NCI-H2171 (cell line): ENCODE results near the gene DMTF1.
"Not testable (repeated sequence)": the region's sequence is repeated elsewhere in the genome, so short reads cannot be mapped to it uniquely, and the experiment has no call there.

Experiments used
- DNase-seq: peaks from one replicate; lab custom pipeline; 2025; lab: John Stamatoyannopoulos, UW

The DMTF1 gene

DNA sequence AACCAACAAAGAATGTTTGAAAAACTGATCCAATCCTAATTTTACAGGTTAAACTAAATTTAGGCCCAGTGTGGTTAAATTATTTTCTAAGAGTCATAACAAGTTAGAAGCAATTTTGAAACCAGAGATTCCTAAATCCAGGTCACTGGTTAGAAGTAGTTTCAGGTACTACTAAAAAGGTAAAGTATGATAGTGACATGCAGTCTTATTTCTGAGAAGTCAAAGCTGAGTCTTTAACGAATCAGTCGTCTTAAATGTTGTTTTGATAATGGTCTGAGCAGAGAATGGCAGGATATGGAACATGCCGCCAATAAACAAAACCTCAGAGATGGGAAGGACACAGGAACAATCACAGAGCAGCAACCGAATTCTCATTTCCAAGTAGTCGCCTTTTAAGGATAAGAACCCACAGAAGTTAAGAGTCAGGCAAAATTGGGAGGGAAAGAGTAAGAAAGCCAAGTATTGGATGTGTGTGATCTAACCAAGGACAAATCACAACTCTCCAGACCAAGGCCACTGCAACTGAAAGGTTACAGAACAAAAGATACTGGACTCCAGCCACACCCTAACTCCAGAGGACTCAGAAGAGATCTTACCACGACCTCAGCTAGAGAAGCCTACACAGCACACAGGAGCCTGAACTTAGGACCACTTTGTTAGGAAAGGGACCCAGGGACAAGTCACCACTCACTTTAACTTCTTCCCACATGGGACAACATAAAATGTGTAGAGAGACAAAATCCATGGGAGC lies 47.6 kb downstream of the DMTF1 start:
- no peak for DNase-seq

DNA sequence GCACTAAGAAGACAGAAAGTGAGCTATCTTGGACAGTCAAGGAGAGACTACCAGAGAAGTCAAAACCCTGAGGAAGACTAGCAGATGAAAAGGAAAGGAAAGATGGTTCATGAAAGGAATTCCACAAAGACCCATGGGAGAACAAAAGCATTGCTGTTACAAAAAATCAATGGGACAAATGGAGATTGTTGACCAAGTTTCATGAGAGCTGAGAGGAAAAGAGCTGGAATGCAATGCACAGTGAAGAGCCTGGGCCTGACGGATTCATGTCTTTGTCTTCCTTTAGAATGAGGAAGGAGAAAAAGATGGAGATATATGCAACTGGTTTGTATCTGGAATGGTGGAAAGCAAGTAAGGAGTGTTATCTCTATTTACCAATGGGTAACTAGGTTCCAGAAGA lies 50.0 kb downstream of the DMTF1 start:
- DNase-seq, result no peak

GRCh38 chr7:87202705-87203104 lies 50.5 kb downstream of the DMTF1 start:
- DNase-seq, result no peak

- not testable (repeated sequence) for DNase-seq
These were observed 51.7 kb downstream of the DMTF1 start for GRCh38 chr7:87203929-87204328.

DNA sequence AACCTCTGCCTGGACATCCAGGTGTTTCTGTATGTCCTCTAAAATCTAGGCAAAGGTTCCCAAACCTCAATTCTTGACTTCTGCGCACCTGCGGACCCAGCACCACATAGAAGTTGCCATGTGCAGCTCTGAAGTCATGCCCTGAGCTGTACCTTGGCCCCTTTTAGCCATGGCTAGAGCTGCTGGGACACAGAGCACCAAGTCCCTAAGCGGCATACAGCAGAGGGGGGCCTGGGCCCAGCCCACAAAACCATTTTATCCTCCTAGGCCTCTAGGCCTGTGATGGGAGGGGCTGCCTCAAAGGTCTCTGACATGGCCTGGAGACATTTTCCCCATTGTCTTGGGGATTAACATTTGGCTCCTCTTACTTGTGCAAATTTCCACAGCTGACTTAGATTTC lies 52.7 kb downstream of the DMTF1 start:
- no peak for DNase-seq

DNA sequence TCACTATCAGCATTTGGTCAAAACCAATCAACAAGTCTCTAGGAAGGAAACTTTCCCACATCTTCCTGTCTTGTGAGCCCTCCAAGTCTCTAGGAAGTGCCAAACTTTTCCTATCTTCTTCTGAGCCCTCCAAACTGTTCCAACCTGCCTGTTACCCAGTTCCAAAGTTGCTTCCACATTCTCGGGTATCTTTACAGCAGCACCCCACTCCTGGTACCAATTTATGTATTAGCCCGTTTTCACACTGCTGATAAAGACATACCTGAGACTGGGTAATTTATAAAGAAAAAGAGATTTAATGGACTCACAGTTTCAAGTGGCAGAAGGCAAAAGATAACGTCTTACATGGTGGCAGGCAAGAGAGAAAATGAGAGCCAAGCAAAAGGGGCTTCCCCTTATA lies 53.4 kb downstream of the DMTF1 start:
- not testable (repeated sequence) for DNase-seq

DNA sequence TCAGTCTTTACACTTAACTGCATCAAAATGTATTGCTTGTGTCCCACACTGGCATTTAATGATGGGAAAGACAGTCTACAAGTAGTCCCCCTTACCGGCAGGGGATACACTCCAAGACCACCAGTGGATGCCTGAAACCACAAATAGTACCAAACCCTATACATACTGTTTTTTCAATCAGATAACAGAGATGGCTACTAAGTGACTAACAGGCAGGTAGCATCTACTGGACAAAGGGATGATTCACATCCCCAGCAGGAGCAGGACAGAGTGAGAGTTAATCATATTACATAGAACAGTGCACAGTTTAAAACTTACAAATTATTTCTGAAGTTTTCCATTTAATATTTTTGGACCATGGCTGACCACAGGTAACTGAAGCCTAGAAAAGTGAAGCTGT lies 54.1 kb downstream of the DMTF1 start:
- no peak for DNase-seq

DNA sequence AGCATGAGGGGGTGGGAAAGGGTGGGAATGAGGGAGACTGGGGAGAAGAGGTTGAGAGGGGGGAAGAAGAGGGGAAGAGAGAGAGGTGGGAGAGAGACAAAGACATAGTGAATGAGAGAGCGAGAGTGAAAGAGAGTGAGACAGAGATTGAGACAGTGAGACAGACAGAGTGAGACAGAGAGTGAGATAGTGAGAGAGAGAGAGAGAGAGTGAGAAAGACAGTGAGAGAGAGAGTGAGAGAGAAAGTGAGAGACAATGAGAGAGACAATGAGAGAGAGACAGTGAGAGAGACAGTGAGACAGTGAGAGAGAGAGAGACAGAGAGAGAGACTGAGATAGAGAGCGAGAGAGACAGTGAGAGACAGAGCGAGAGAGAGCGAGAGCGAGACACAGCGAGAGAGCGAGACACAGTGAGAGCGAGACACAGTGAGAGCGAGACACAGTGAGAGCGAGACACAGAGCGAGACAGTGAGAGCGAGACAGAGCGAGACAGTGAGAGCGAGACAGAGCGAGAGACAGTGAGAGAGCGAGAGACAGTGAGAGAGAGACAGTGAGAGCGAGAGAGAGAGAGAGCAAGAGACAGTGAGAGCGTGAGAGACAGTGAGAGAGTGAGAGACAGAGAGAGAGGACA lies 57.2 kb downstream of the DMTF1 start:
- no peak for DNase-seq

DNA sequence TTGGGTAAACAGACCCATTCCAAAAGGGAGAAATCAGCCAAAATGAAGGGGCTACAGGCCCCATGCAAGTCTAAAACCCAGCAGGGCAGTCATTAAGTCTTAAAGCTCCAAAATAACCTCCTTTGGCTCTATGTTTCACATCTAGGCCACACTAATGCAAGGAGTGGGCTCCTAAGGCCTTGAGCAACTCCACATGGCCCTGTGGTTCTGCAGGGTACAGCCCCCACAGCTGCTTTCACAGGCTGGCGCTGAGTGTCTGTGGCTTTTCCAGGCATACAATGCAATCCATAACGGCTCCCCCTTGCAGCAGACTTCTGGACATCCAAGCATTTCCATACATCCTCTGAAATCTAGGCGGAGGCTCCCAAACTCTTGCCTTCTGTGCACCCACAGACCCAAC lies 58.3 kb downstream of the DMTF1 start:
- DNase-seq, result no peak

DNA sequence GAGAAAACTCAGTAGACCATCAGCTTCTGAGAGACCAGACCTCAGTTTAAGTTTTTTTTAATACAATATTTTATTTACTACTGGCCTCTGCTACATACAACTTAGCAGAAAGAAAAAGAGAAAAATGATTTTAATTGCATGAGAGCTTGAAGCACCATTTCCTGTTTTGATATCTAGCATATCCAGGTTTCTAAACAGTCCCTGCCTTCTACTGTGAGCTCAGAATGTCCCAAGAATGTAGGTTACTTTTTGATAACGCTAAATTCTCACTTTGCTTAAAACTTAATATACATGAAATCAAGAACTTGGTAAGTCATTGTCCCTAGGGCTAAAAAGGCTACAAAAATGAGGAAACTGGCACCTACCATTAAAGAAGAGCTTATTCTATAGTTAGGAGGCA lies 60.2 kb downstream of the DMTF1 start:
- DNase-seq, result no peak

DNA sequence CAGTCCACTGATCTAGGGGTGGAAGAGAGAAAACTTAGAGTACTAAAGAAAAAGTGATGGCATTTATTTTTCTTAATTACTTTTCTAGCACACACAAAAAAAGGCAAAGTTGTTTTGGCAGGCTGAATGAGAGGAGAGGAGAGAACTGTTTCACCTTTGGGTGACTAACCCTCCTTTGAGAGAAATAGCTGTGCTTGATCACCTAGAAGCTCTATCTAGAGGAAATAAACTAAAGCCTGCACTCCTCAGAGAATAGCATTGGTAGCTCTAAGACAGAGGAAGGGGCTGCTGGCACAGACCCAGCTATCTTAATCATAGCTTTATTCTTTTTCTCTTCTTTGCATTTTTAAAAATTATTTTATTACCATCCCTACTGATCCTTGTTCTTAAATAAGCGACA lies 61.0 kb downstream of the DMTF1 start:
- DNase-seq, result no peak

DNA sequence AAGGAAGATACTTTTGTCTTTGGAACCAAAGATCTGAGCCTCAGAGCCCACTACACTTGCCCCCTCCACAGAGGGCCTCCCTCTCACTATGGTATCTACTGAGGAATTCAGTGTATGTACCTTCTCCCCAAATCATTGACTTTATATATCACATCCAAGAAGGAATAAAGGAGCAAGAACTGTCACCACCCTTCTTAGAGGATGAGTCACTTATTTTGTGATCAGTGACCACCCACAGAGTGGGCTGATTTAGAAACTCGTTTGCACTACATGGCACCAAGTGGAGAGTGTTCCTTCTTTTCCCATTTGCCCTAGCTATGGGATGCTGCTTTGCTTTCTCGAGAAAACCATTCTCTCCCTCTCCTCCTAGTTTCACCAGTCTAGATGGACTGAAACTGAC lies 61.6 kb downstream of the DMTF1 start:
- no peak for DNase-seq

GRCh38 chr7:87215046-87215445 lies 62.8 kb downstream of the DMTF1 start:
- no peak for DNase-seq

- DNase-seq, result no peak
These were observed 64.7 kb downstream of the DMTF1 start for GRCh38 chr7:87216701-87217508.

DNA sequence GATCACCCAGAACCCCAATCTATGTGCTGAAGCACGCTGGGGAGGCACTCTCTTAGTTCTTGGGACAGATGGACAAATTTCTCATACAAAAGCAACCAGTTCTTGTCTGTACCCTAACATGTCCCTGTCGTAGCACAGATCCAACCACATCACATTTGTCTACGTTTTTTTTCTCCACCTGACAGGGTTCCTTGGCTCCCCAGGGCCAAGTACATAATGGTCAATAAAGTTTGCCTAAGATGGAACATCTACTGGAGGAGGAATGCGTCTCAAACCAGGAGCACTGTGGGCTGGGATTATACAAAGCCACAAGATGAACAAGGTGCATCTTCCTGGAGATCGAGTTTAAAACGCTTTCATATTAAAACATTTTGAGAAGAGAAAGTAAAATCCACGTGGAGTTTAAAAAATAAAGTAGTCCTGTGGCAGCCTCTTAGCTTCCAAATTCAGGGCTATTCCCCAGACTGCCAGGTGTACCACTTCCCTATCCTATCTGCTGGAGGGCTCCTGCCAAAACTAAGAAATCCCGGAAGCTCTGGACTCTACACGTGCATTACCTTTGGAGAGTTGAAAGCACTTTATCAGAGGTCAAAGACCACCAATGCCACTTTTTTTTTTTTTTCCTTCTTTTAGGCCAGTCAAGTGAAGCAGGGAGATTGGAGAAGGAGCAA lies 65.9 kb downstream of the DMTF1 start:
- DNase-seq, result no peak

GRCh38 chr7:87218796-87219544 lies 66.7 kb downstream of the DMTF1 start:
- no peak for DNase-seq

DNA sequence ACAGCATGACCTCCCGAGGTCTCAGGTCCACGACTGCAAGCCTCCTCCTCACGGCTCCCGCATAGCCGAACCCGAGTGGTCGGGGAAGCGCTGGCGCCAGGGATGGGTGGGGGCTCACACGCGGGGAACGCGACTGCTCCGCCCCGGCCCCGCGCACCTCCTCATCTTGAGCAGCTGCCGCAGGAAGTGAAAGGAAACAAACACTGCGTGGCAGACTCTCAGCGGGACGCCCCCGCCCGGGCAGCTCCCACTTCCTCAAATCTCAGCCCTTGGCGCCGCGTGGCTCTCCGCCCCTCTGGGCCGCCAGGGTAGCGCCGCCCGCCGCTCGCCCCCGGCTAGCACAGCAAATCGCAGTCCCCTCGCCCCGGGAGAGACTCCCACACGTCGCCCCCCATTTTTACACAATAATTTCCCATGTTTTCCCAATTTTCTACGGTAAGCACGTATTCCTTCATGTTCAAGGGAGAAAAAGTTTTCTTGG lies 67.3 kb downstream of the DMTF1 start, which contains the start of gene TMEM243:
Gene TMEM243, minus strand, starts transcription at position 188 of the 481 bp plus-strand sequence. CDS start 229 bp downstream, outside the sequence.
- DNase-seq, result peak; percentile 34

DNA sequence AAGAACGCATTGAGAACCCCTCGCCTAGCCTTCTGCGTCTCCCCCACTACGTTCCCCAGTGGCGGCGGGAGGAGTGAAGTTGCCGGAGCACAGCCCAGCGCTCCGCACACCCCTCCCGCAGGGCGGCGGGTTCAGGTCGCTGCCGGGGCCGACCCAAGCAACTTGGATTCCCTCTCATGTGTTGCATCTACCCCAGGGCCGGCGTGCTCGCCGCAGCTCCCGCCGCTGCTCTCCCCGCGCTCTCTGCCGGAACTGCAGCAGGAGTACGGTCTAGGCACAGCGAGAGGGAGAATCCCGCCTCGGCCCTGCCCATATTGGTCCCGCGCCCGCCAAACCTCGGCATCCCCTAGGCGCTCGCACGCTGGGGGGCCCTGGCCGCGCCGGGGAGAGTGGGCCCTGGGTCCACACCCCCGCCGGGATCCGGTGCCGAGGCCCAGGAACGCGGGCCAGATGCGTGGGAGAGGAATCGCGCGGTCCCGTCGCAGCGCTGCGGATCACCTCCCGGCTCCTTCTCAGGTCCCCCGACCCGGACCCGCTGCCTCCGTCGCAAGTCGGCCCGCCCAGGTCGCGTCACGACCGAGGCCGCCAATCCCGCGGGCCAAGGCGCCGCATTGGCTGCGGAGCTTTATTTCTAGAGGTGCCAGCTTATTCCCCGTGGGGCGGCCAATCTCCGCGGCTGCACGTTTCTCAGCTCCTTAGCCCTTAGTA lies 67.9 kb downstream of the DMTF1 start:
- peak; percentile 90 for DNase-seq

GRCh38 chr7:87220734-87221215 lies 68.5 kb downstream of the DMTF1 start:
- no peak for DNase-seq

GRCh38 chr7:87223666-87224065 lies 71.4 kb downstream of the DMTF1 start:
- no peak for DNase-seq

DNA sequence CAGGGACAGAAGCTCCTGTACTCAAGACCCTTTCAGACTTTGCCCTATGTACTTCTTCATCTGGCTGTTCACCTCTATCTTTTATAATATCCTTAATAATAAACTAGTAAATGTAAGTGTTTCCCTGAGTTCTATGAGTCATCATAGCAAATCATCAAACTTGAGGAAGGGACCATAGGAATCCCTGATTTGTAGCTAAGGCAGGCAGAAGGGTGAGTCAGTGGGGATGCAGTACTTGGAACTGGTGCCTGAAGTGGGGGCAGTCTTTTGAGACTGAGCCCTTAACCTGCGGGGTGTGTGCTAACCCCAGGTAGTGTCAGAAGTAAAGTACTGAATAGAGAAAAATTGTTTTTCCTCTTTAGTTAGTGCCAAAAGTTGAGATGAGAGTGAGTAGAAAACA lies 73.4 kb downstream of the DMTF1 start:
- DNase-seq, result no peak
